ENCODE data around the gene ABLIM2. TPM values are rescaled to one million over a fixed set of nuclear protein-coding genes. Genes with fewer than 3 reads are reported as not detected.
A peak's percentile ranks its signal among the peaks of the same experiment; 100 is the strongest.

ABLIM2 gene
- total and polyA plus RNA-seq, 2 of the 8 experiments (the other 6 are each of a cell fraction or from before 2014, with no cell fraction given): 2.8 to 3.0 TPM

DNA sequence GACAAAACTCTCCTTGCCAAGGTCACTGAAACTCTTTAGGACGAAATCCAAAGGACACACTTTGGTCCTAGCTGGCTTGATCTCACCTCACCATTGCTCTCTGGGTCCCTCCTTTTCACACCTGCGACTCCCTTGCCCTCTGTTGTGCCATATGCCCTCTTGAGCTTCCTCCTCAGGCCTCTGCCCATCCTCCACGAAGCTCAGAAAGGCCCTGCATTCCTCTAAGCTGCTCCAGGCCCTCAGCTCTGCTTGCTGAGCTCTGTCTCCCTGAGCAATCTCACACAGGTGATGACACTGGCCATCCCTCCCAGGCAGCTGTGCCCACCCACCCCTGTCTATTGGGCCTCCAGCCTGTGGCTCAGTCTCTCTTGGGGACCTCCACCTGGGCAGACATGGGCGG, 208.9 kb downstream of the ABLIM2 start:
- Histone ChIP-seq H3K23ac (ENCODE audit: insufficient read length) (no peak overlapping the region), H3K79me1 (ENCODE audit: low read depth, low read length) (no peaks in the 10 kb centered on the region), H3K36me3 (ENCODE audit: control insufficient read depth in 2 of 4, insufficient read depth in 4 of 4, low read length in 3 of 4) (no peaks in the 10 kb centered on the region), H3K4ac (replicated peaks; ENCODE audit: insufficient read length, low read depth, low read length) (no peak overlapping the region), H2BK12ac (ENCODE audit: low read depth, low read length) (0 out of 2 replicates have a peak overlapping the region, but pooled peaks have one; percentile 27), H2BK20ac (ENCODE audit: low read length) (no peak overlapping the region), H4K5ac (ENCODE audit: insufficient read length, low read depth, low read length) (no peak overlapping the region), H3K4me3 (ENCODE audit: extremely low read depth in 1 of 4, insufficient read depth in 2 of 4, low read depth in 3 of 4, low read length in 4 of 4) (no peak overlapping the region), H3K56ac (replicated peaks; ENCODE audit: insufficient read length, low read depth, low read length) (no peak overlapping the region), H3K4me2 (ENCODE audit: insufficient read depth in 1 of 2, low read depth in 2 of 2, low read length in 2 of 2) (no peak overlapping the region), H3K18ac (ENCODE audit: extremely low read depth, low read length) (no peak overlapping the region), H4K91ac (replicated peaks; ENCODE audit: insufficient read length, low read length) (no peak overlapping the region), H2AFZ (ENCODE audit: low read length) (no peak overlapping the region), H2BK120ac (replicated peaks; ENCODE audit: low read depth, low read length) (no peak overlapping the region), H2BK15ac (ENCODE audit: low read length) (no peak overlapping the region), H3K27me3 (replicated peaks in 1 of 4; ENCODE audit: control insufficient read depth in 3 of 4, extremely low read depth in 1 of 4, insufficient read depth in 3 of 4, low read length in 3 of 4) (no peaks in the 10 kb centered on the region), H3K23me2 (ENCODE audit: low read depth, low read length) (no peaks in the 10 kb centered on the region), H2AK5ac (ENCODE audit: low read depth, low read length) (no peak overlapping the region), H3K14ac (ENCODE audit: insufficient read length) (no peak overlapping the region), H3K9ac (replicated peaks in 1 of 4; ENCODE audit: extremely low read depth in 1 of 4, low read depth in 3 of 4, low read length in 3 of 4) (no peak overlapping the region), H3K4me1 (replicated peaks in 1 of 4; ENCODE audit: control insufficient read depth in 3 of 4, insufficient read depth in 4 of 4, low read length in 3 of 4) (no peaks in the 10 kb centered on the region), H3K27ac (ENCODE audit: low read depth, low read length) (no peak overlapping the region), H4K8ac (ENCODE audit: extremely low read depth, insufficient read depth, low read length) (no peak overlapping the region), H3K9me3 (ENCODE audit: insufficient read depth in 2 of 2, low read depth in 1 of 2, low read length in 1 of 2) (no peaks in the 10 kb centered on the region), H4K20me1 (replicated peaks in 1 of 2; ENCODE audit: control insufficient read depth in 1 of 2, insufficient read depth in 2 of 2, low read length in 2 of 2) (no peaks in the 10 kb centered on the region), H2BK5ac (ENCODE audit: low read depth, low read length) (no peak overlapping the region), H3K79me2 (ENCODE audit: control insufficient read depth in 1 of 2, insufficient read depth in 2 of 2, low read length in 2 of 2) (no peaks in the 10 kb centered on the region)
- WGBS, 2 experiments (ENCODE audit: extremely low coverage in 1 of 2, insufficient coverage in 1 of 2, insufficient read length in 1 of 2, insufficient replicate concordance in 2 of 2, low coverage in 1 of 2, low lambda C conversion rate in 2 of 2, missing lambda C conversion rate in 1 of 2): 65% methylated on average over 4 of the region's 4 CpGs; no CpG with 5 or more reads in 1 of the 2 experiments
- CTCF ChIA-PET (ENCODE audit: partially characterized antibody): interaction anchor here (1.6 kb wide), 1 partner anchor 9 kb away, joined by 7 read pairs; no protein-coding TSS in a partner anchor
- no peak for FAIRE-seq
- POLR2A ChIA-PET (ENCODE audit: partially characterized antibody): no interaction called here
- DNase-seq (ENCODE audit: low read depth in 1 of 2, low spot score in 2 of 2): no peak
- TF ChIP-seq POLR2AphosphoS5 (IDR thresholded peaks at IDR 0.05; ENCODE audit: low read depth, low read length): no peak
- no peak for TF ChIP-seq SRF (IDR thresholded peaks at IDR 0.05; ENCODE audit: low read depth, low read length)
- no peak for TF ChIP-seq CBX8 (IDR thresholded peaks at IDR 0.05; ENCODE audit: borderline replicate concordance, low read depth, low read length)
- TF ChIP-seq, protein P1, sequence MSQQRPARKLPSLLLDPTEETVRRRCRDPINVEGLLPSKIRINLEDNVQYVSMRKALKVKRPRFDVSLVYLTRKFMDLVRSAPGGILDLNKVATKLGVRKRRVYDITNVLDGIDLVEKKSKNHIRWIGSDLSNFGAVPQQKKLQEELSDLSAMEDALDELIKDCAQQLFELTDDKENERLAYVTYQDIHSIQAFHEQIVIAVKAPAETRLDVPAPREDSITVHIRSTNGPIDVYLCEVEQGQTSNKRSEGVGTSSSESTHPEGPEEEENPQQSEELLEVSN (IDR thresholded peaks at IDR 0.05): no peak
- no peak for TF ChIP-seq CEBPB (IDR thresholded peaks at IDR 0.05; ENCODE audit: low read depth, low read length)
- no peak for TF ChIP-seq CHD1 (IDR thresholded peaks at IDR 0.05; ENCODE audit: low read depth, low read length)
- no peak for TF ChIP-seq NANOG (IDR thresholded peaks at IDR 0.05; ENCODE audit: insufficient read depth, low read depth, low read length, poor library complexity, severe bottlenecking)
- TF ChIP-seq SUZ12 (IDR thresholded peaks at IDR 0.05; ENCODE audit: low read length): no peak
- TF ChIP-seq GABPA (IDR thresholded peaks at IDR 0.05; ENCODE audit: borderline replicate concordance, insufficient read depth, low read length): no peak
- TF ChIP-seq TAF7 (optimal IDR thresholded peaks at IDR 0.05; ENCODE audit: borderline replicate concordance, low read depth, low read length): no peak
- TF ChIP-seq POU5F1 (IDR thresholded peaks at IDR 0.05; ENCODE audit: low read depth, low read length): no peak
- no peak for TF ChIP-seq PHF8 (conservative IDR thresholded peaks at IDR 0.05; ENCODE audit: low read depth, low read length)
- no peak for TF ChIP-seq HDAC2 (IDR thresholded peaks at IDR 0.05; ENCODE audit: borderline replicate concordance in 1 of 2, low read depth in 2 of 2, low read length in 2 of 2)
- TF ChIP-seq TCF12 (IDR thresholded peaks at IDR 0.05; ENCODE audit: low read depth, low read length): no peak

Data from H1 (cell line).